ENCODE measurements around the gene DCUN1D5. TPM values are rescaled to one million over a fixed set of nuclear protein-coding genes. Genes with fewer than 3 reads are reported as not detected.
A peak's percentile ranks its signal among the peaks of the same experiment; 100 is the strongest.

Gene DCUN1D5
- total and polyA plus RNA-seq, 12 donors: 9.2 to 89.7 (median 26.5) TPM

DNA sequence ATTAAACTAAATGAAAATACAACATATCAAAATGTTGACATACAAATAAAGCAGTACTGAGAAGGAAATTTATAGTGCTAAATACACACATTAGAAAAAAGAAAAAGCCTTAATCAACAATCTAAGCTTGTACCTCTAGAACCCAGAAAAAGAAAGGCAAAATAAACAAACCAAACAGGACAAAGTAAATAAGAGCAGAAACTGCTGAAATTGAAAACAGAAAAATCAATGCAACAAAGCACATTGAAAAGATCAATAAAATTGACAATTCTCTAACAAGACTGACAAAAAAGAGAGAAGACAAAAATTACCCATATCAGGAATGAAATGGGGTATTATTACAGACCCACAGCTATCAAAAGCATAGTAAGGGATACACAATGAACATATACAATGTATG, 21.0 kb downstream of the DCUN1D5 start:
- H3K27me3 ChIP-seq: no peaks in the 10 kb centered on the region
- intact Hi-C loops (cut with DNase I): no loop called here
- no peak overlapping the region for H3K4me3 ChIP-seq
- H3K27ac ChIP-seq: no peak overlapping the region
- no peak for DNase-seq
- no peaks in the 10 kb centered on the region for H3K9me3 ChIP-seq (replicated peaks in 1 of 3)
- H3K36me3 ChIP-seq (replicated peaks in 1 of 2): no peaks in the 10 kb centered on the region
- peaks cover 0 to 9% of the 10 kb centered on the region in 2 donors for H3K4me1 ChIP-seq (replicated peaks in 1 of 2)
- no peak for TF ChIP-seq CTCF (IDR thresholded peaks at IDR 0.05)
- no peak for TF ChIP-seq POLR2A (IDR thresholded peaks at IDR 0.05)

- intact Hi-C loops (cut with DNase I): no loop called here
- no peaks in the 10 kb centered on the region for H3K9me3 ChIP-seq (replicated peaks in 1 of 3)
- H3K27me3 ChIP-seq: no peaks in the 10 kb centered on the region
- H3K4me3 ChIP-seq: no peak overlapping the region
- TF ChIP-seq CTCF (IDR thresholded peaks at IDR 0.05) (no peak), POLR2A (IDR thresholded peaks at IDR 0.05) (no peak)
- no peak for DNase-seq
- peaks cover 0 to 2% of the 10 kb centered on the region in 2 donors for H3K36me3 ChIP-seq (replicated peaks in 1 of 2)
- peaks cover 0 to 9% of the 10 kb centered on the region in 2 donors for H3K4me1 ChIP-seq (replicated peaks in 1 of 2)
- no peak overlapping the region for H3K27ac ChIP-seq
These were observed 21.8 kb downstream of the DCUN1D5 start for GRCh38 chr11:103070142-103070541.

- H3K36me3 ChIP-seq (replicated peaks in 1 of 2): peaks cover 0 to 3% of the 10 kb centered on the region in 2 donors
- no peaks in the 10 kb centered on the region for H3K27me3 ChIP-seq
- 82 to 100% (median 97%) methylated on average over 2 of the region's 2 CpGs for WGBS, 4 donors
- TF ChIP-seq POLR2A (IDR thresholded peaks at IDR 0.05): no peak
- no peak for TF ChIP-seq CTCF (IDR thresholded peaks at IDR 0.05)
- intact Hi-C loops (cut with DNase I): no loop called here
- no peak overlapping the region for H3K4me3 ChIP-seq
- no peaks in the 10 kb centered on the region for H3K9me3 ChIP-seq (replicated peaks in 1 of 3)
- H3K4me1 ChIP-seq (replicated peaks in 1 of 2): peaks cover 0 to 9% of the 10 kb centered on the region in 2 donors
- DNase-seq: no peak
- no peak overlapping the region for H3K27ac ChIP-seq
These were observed 22.6 kb downstream of the DCUN1D5 start for GRCh38 chr11:103069367-103069766.

GRCh38 chr11:103067118-103067517, 24.8 kb downstream of the DCUN1D5 start:
- peaks cover 0 to 16% of the 10 kb centered on the region in 2 donors for H3K36me3 ChIP-seq (replicated peaks in 1 of 2)
- no peaks in the 10 kb centered on the region for H3K27me3 ChIP-seq
- H3K27ac ChIP-seq: no peak overlapping the region
- peaks cover 0 to 11% of the 10 kb centered on the region in 2 donors for H3K4me1 ChIP-seq (replicated peaks in 1 of 2)
- WGBS, 4 donors: 59 to 74% (median 71%) methylated on average over 1 of the region's 1 CpG
- no peak for TF ChIP-seq POLR2A (IDR thresholded peaks at IDR 0.05)
- TF ChIP-seq CTCF (IDR thresholded peaks at IDR 0.05): no peak
- no peak overlapping the region for H3K4me3 ChIP-seq
- intact Hi-C loops (cut with DNase I): no loop called here
- no peaks in the 10 kb centered on the region for H3K9me3 ChIP-seq (replicated peaks in 1 of 3)
- peak in 1 of 7 donors; percentile 18 for DNase-seq

Data from adrenal gland (tissue), 12 donors.